WTC11 (cell line): ENCODE measurements around the gene CLSTN2. TPM values are rescaled to one million over a fixed set of nuclear protein-coding genes. Genes with fewer than 3 reads are reported as not detected.

ENCODE experiments used
- ATAC-seq: fragments of 200-7000 bp; cut with Tn5 transposase; 2 replicates; pipeline ENCODE4 v1.10.0; 2021; ENCODE audit warnings: mild to moderate bottlenecking, moderate library complexity
- CTCF ChIA-PET: fragments of 300-600 bp; sonication (Branson Sonifier 250); formaldehyde crosslinking; loops from one replicate; lab custom pipeline; 2021; ENCODE audit warnings: antibody characterized with exemption; lab: Charles Lee
- POLR2A ChIA-PET: fragments of 350-600 bp; sonication (Branson Sonifier 250); formaldehyde crosslinking; loops from one replicate; lab custom pipeline; 2021; ENCODE audit warnings: antibody characterized with exemption; lab: Charles Lee
- DNase-seq: peaks from one replicate; pipeline ENCODE4 v3.0.0; 2021; ENCODE audit warnings: low spot score
- H3K27ac Mint-ChIP-seq: 2 replicates; pipeline ENCODE4 v1.8.0; 2021; ENCODE audit warnings: mixed read lengths
- H3K27me3 Mint-ChIP-seq: 2 replicates; pipeline ENCODE4 v1.8.0; 2021; ENCODE audit warnings: low read depth, mild to moderate bottlenecking, moderate library complexity, mixed read lengths
- H3K36me3 Mint-ChIP-seq: 2 replicates; pipeline ENCODE4 v1.8.0; 2021; ENCODE audit warnings: mixed read lengths
- H3K4me1 Mint-ChIP-seq: 2 replicates; pipeline ENCODE4 v1.8.0; 2022; ENCODE audit warnings: mixed read lengths
- H3K4me3 Mint-ChIP-seq: 2 replicates; pipeline ENCODE4 v1.8.0; 2021; ENCODE audit warnings: mild to moderate bottlenecking, moderate library complexity, mixed read lengths
- H3K9me3 Mint-ChIP-seq: 2 replicates; pipeline ENCODE4 v1.8.0; 2021; ENCODE audit warnings: mixed read lengths
- ARID4B ChIP-seq: sonication (generic); formaldehyde crosslinking; IDR thresholded peaks from 2 replicates; pipeline ENCODE4 v1.8.0; 2023; ENCODE audit warnings: missing genetic modification reagents, mild to moderate bottlenecking, borderline replicate concordance
- ATF1 ChIP-seq: sonication (generic); formaldehyde crosslinking; IDR thresholded peaks from 2 replicates; pipeline ENCODE4 v1.8.1; 2023; ENCODE audit warnings: mild to moderate bottlenecking, moderate library complexity, missing genetic modification reagents
- ATF6 ChIP-seq: sonication (generic); formaldehyde crosslinking; IDR thresholded peaks from 2 replicates; pipeline ENCODE4 v1.8.1; 2023; ENCODE audit warnings: mild to moderate bottlenecking, missing genetic modification reagents
- E2F4 ChIP-seq: sonication (generic); formaldehyde crosslinking; IDR thresholded peaks from 2 replicates; pipeline ENCODE4 v1.8.1; 2022; ENCODE audit warnings: low read depth, mild to moderate bottlenecking, moderate library complexity, missing genetic modification reagents, borderline replicate concordance
- ESRRA ChIP-seq: sonication (generic); formaldehyde crosslinking; IDR thresholded peaks from 2 replicates; pipeline ENCODE4 v1.8.1; 2022; ENCODE audit warnings: mild to moderate bottlenecking, missing genetic modification reagents, borderline replicate concordance
- FOXK1 ChIP-seq: sonication (generic); formaldehyde crosslinking; IDR thresholded peaks from 2 replicates; pipeline ENCODE4 v1.8.0; 2022; ENCODE audit warnings: mild to moderate bottlenecking, moderate library complexity, missing genetic modification reagents
- GTF2I ChIP-seq: fragments of 250-450 bp; sonication (Bioruptor Pico); conservative IDR thresholded peaks from 2 replicates; pipeline ENCODE4 v1.4.0; 2021; ENCODE audit warnings: mild to moderate bottlenecking
- IRF2 ChIP-seq: sonication (generic); formaldehyde crosslinking; IDR thresholded peaks from 2 replicates; pipeline ENCODE4 v1.8.0; 2022; ENCODE audit warnings: low read depth, missing genetic modification reagents, borderline replicate concordance
- KAT7 ChIP-seq: sonication (generic); formaldehyde crosslinking; IDR thresholded peaks from 2 replicates; pipeline ENCODE4 v1.8.1; 2023; ENCODE audit warnings: missing genetic modification reagents, mild to moderate bottlenecking, borderline replicate concordance
- NFATC4 ChIP-seq: fragments of 250-450 bp; sonication (Bioruptor Pico); IDR thresholded peaks from 2 replicates; pipeline ENCODE4 v1.9.0; 2021; ENCODE audit warnings: mild to moderate bottlenecking
- NFYB ChIP-seq: sonication (generic); formaldehyde crosslinking; conservative IDR thresholded peaks from 2 replicates; pipeline ENCODE4 v1.8.0; 2022; ENCODE audit warnings: low read depth, missing genetic modification reagents
- NR2C2 ChIP-seq: sonication (generic); formaldehyde crosslinking; IDR thresholded peaks from 2 replicates; pipeline ENCODE4 v1.8.0; 2022; ENCODE audit warnings: mild to moderate bottlenecking, missing genetic modification reagents
- RELA ChIP-seq: sonication (generic); formaldehyde crosslinking; IDR thresholded peaks from 2 replicates; pipeline ENCODE4 v1.8.1; 2022; ENCODE audit warnings: missing genetic modification reagents, mild to moderate bottlenecking, borderline replicate concordance
- SMAD4 ChIP-seq: sonication (generic); formaldehyde crosslinking; IDR thresholded peaks from 2 replicates; pipeline ENCODE4 v1.8.0; 2022; ENCODE audit warnings: mild to moderate bottlenecking, missing genetic modification reagents
- STAT6 ChIP-seq: sonication (generic); formaldehyde crosslinking; conservative IDR thresholded peaks from 2 replicates; pipeline ENCODE4 v1.8.1; 2023; ENCODE audit warnings: mild to moderate bottlenecking, low read depth, missing genetic modification reagents, moderate library complexity
- TCF7 ChIP-seq: sonication (generic); formaldehyde crosslinking; IDR thresholded peaks from 2 replicates; pipeline ENCODE4 v1.8.0; 2022; ENCODE audit warnings: mild to moderate bottlenecking, low read depth, missing genetic modification reagents, moderate library complexity
- TEAD1 ChIP-seq: sonication (generic); formaldehyde crosslinking; IDR thresholded peaks from 2 replicates; pipeline ENCODE4 v1.8.0; 2022; ENCODE audit warnings: mild to moderate bottlenecking, missing genetic modification reagents
- ZMAT4 ChIP-seq: fragments of 250-450 bp; sonication (Bioruptor Pico); IDR thresholded peaks from 2 replicates; pipeline ENCODE4 v1.9.0; 2021; ENCODE audit warnings: mild to moderate bottlenecking
- ZNF263 ChIP-seq: sonication (generic); formaldehyde crosslinking; IDR thresholded peaks from 2 replicates; pipeline ENCODE4 v1.8.1; 2022; ENCODE audit warnings: low read depth, mild to moderate bottlenecking, moderate library complexity, missing genetic modification reagents
- ZNF532 ChIP-seq: fragments of 250-450 bp; sonication (Bioruptor Pico); IDR thresholded peaks from 2 replicates; pipeline ENCODE4 v1.9.0; 2021; ENCODE audit warnings: mild to moderate bottlenecking, borderline replicate concordance
- total RNA-seq: library from RNA; stranded (reverse); gene quantifications from 3 replicates; pipeline ENCODE4 v1.2.3, GENCODE V29; 2021

Gene CLSTN2
- total RNA-seq, 1 experiment from 2014 or later, result 0.35 TPM

GRCh38 chr3:140436421-140436820, 501.4 kb downstream of the CLSTN2 start:
- Mint-ChIP-seq H3K4me1 (no peaks in the 10 kb centered on the region), H3K9me3 (no peaks in the 10 kb centered on the region), H3K36me3 (no peaks in the 10 kb centered on the region), H3K4me3 (no peak overlapping the region), H3K27ac (no peak overlapping the region), H3K27me3 (no peaks in the 10 kb centered on the region; the same call in 1 of the 2 replicates)
- ChIA-PET POLR2A (no interaction called here), CTCF (no interaction called here)
- DNase-seq (no peak), ATAC-seq (no peak)
- TF ChIP-seq SMAD4 (CRISPR knock-in tag) (no peak), NFATC4 (CRISPR knock-in tag) (no peak), ZMAT4 (no peak), ESRRA (CRISPR knock-in tag) (no peak), KAT7 (CRISPR knock-in tag) (no peak), GTF2I (no peak), NR2C2 (CRISPR knock-in tag) (no peak), E2F4 (CRISPR knock-in tag) (no peak), ZNF532 (CRISPR knock-in tag) (no peak), IRF2 (CRISPR knock-in tag) (no peak), ATF1 (CRISPR knock-in tag) (no peak), STAT6 (CRISPR knock-in tag) (no peak), RELA (CRISPR knock-in tag) (no peak), FOXK1 (CRISPR knock-in tag) (no peak)

GRCh38 chr3:140438736-140439470, 503.9 kb downstream of the CLSTN2 start:
- no peak overlapping the region for H3K4me3 Mint-ChIP-seq
- H3K36me3 Mint-ChIP-seq, result no peaks in the 10 kb centered on the region
- no peak for ATAC-seq
- peaks cover 6% of the 10 kb centered on the region for H3K4me1 Mint-ChIP-seq
- ChIA-PET POLR2A (no interaction called here), CTCF (no interaction called here)
- no peak for DNase-seq
- no peaks in the 10 kb centered on the region for H3K9me3 Mint-ChIP-seq
- no peaks in the 10 kb centered on the region; the same call in 1 of the 2 replicates for H3K27me3 Mint-ChIP-seq
- H3K27ac Mint-ChIP-seq, result no peak overlapping the region
- TF ChIP-seq NFYB (CRISPR knock-in tag) (no peak), ATF6 (CRISPR knock-in tag) (no peak), ARID4B (no peak), TCF7 (CRISPR knock-in tag) (no peak), TEAD1 (no peak), ATF1 (CRISPR knock-in tag) (no peak), ZNF263 (CRISPR knock-in tag) (no peak)
